ENCODE results near the gene FUNDC2. TPM values are rescaled to one million over a fixed set of nuclear protein-coding genes. Genes with fewer than 3 reads are reported as not detected.
"Not testable (repeated sequence)": the region's sequence is repeated elsewhere in the genome, so short reads cannot be mapped to it uniquely, and the experiment has no call there.

FUNDC2 gene
- total RNA-seq, 4 donors from 2014 or later, result 73.8 to 98.2 (median 95.9) TPM

DNA sequence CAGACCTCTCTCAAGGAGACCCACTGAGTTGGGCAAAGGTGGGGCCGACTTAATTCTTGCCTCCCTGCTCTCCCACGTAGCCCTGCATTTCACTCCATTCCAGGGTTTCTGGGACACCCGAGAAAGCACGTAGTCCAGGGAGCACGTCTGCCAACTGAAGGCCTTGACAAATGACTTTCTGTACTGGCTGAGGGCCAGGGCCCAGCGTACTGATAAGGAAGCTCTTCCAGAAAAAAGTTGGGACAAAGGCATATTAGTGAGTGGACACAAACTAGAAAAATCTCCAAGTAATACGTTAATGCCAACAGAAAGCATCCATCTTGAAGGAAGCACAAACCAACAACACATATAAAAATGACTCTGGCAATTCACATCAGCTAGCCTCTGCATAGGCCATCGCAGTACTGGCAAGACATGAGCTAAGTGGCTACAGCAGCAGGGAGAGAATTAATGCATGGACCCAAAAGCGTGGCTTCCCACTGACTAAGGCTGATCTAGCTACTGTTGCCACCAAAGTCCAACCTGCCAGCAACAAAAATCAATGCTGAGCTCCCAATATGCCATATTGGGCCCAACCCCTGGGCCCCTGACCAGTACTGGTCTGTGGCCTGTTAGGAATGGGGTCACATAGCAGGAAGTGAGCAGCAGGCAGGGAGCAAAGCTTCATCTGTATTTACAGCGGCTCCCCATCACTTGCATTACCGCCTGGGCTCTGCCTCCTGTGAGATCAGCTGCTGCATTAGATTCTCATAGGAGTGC is 19.6 kb upstream of the FUNDC2 start:
- H3K27ac ChIP-seq (replicated peaks in 1 of 4), result peak overlapping the region in 1 of 4 donors; percentile 7
- H3K36me3 ChIP-seq; H3K4me3 ChIP-seq; intact Hi-C loops (cut with DNase I); H3K27me3 ChIP-seq; H3K9me3 ChIP-seq; DNase-seq (ENCODE audit: extremely low spot score): not testable (repeated sequence)
- H3K4me1 ChIP-seq, result peaks cover 4 to 13% (median 5%) of the 10 kb centered on the region in 4 donors
- 52% methylated on average over 9 of the region's 11 CpGs for WGBS

DNA sequence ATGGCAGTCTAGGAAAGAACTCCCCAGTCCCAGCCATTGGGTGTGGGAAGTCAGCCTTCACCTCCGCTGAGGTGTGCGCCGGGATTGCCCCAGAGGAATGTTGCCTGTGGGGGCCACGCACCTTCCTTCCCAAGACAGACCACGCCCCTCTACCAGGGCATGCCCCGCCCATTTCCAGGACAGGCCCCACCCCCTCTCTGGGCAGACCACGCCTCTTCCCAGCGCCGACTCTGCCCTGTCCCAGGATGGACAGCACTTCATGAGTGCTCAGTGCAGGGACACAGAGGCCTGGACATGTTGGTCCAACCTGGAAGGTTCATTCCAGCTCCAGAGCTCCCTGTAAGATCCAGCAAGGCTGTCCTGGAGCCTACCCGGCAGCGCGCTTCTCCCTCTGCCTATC is 18.1 kb upstream of the FUNDC2 start:
- H3K27me3 ChIP-seq; H3K27ac ChIP-seq (replicated peaks in 1 of 4); DNase-seq (ENCODE audit: extremely low spot score); H3K36me3 ChIP-seq; H3K4me3 ChIP-seq; H3K9me3 ChIP-seq; intact Hi-C loops (cut with DNase I): not testable (repeated sequence)
- 94% methylated on average over 3 of the region's 12 CpGs for WGBS
- peaks cover 4 to 13% (median 5%) of the 10 kb centered on the region in 4 donors for H3K4me1 ChIP-seq

DNA sequence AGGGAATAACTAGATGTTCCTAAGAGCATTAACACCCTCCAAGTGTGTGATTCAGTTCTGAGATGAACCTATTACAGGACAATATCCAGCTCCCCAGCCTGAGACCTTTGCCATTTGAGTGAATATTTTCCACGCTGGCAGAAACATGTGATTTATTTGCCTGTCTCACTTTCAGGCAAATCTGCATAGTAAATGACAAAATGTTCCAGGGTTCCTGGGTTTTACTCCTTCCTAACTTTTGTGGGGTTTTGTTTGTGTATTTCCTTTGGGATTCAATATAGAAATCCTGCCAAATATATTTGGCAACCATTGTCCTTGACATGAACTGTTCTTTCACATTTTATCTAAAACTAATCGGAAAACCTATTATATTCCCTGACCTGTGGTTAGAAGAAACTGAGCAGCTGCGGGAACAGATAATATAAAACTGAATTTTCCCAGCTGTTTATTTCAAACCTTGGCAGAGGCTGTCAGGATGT is 16.6 kb upstream of the FUNDC2 start:
- H3K9me3 ChIP-seq, result no peaks in the 10 kb centered on the region
- H3K4me1 ChIP-seq, result peaks cover 4 to 13% (median 5%) of the 10 kb centered on the region in 4 donors
- H3K27ac ChIP-seq (replicated peaks in 1 of 4), result peak overlapping the region; percentile 33 to 57 (median 38)
- H3K27me3 ChIP-seq, result no peaks in the 10 kb centered on the region
- TF ChIP-seq POLR2A (IDR thresholded peaks at IDR 0.05; ENCODE audit: low read depth), result no peak
- no peak for TF ChIP-seq EP300 (IDR thresholded peaks at IDR 0.05)
- TF ChIP-seq, protein P1, sequence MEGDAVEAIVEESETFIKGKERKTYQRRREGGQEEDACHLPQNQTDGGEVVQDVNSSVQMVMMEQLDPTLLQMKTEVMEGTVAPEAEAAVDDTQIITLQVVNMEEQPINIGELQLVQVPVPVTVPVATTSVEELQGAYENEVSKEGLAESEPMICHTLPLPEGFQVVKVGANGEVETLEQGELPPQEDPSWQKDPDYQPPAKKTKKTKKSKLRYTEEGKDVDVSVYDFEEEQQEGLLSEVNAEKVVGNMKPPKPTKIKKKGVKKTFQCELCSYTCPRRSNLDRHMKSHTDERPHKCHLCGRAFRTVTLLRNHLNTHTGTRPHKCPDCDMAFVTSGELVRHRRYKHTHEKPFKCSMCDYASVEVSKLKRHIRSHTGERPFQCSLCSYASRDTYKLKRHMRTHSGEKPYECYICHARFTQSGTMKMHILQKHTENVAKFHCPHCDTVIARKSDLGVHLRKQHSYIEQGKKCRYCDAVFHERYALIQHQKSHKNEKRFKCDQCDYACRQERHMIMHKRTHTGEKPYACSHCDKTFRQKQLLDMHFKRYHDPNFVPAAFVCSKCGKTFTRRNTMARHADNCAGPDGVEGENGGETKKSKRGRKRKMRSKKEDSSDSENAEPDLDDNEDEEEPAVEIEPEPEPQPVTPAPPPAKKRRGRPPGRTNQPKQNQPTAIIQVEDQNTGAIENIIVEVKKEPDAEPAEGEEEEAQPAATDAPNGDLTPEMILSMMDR (IDR thresholded peaks at IDR 0.05), result no peak
- TF ChIP-seq POLR2AphosphoS5 (IDR thresholded peaks at IDR 0.05), result peak in 1 of 2 donors; percentile 28
- no peak overlapping the region for H3K4me3 ChIP-seq
- H3K36me3 ChIP-seq, result no peaks in the 10 kb centered on the region
- WGBS, result 54% methylated on average over 3 of the region's 3 CpGs
- intact Hi-C loops (cut with DNase I), result no loop called here
- DNase-seq (ENCODE audit: extremely low spot score), result no peak

DNA sequence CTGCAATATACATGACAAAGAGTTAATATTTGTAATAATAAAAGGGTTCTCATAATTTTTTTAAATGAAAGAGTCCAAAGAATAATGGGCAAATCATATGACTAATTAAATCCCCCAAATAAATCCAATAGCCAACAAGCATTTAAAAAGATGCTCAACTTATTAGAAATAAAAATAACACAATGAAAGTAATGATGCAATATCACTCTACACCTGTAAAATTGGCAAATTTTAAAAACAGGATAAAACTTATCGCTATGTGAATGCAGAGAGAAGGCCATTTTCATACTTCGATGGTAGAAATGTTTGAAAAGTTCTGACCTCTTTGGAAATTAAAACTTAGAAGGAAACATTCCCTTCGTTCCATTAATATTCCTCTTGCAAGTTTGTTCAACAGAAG is 6.1 kb upstream of the FUNDC2 start:
- Histone ChIP-seq H3K4me1 (no peaks in the 10 kb centered on the region), H3K27ac (replicated peaks in 1 of 4) (no peak overlapping the region), H3K27me3 (no peaks in the 10 kb centered on the region), H3K4me3 (peak overlapping the region in 1 of 4 donors; percentile 24), H3K36me3 (no peaks in the 10 kb centered on the region), H3K9me3 (no peaks in the 10 kb centered on the region)
- 71% methylated on average over 3 of the region's 3 CpGs for WGBS
- intact Hi-C loops (cut with DNase I), result no loop called here
- no peak for DNase-seq (ENCODE audit: extremely low spot score)
- TF ChIP-seq, protein P1 (IDR thresholded peaks at IDR 0.05), result no peak
- TF ChIP-seq POLR2A (IDR thresholded peaks at IDR 0.05; ENCODE audit: low read depth) (no peak), POLR2AphosphoS5 (IDR thresholded peaks at IDR 0.05) (no peak), EP300 (IDR thresholded peaks at IDR 0.05) (no peak)

DNA sequence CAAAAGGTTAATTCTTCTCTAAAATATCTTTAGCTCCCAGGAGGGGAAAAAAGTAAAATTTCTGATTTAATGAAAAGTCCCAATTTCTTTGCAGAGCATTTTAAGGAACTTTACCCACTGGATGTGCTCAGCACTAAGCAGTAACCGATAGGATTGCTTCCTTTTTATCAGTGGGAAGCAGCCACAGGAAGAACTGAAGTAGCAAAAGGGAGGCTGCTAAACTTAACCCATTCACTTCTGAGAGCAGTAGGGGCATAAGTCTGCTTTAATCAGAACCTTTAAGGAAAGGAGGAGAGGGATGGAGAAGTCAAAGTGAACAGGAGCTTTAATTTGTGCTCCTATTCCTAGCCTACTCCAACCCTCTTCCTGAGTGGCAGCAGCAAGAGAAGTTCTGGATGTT is 4.1 kb upstream of the FUNDC2 start, which contains the start of gene F8:
TSS of gene F8 (minus strand) at position 139 of the 400 bp plus-strand sequence. CDS start 171 bp downstream, outside the sequence.
- peaks cover 0 to 5% (median 0%) of the 10 kb centered on the region in 4 donors for H3K4me1 ChIP-seq
- no peaks in the 10 kb centered on the region for H3K9me3 ChIP-seq
- no peak within 1 kb of the TSS for H3K27ac ChIP-seq (replicated peaks in 1 of 4)
- TF ChIP-seq POLR2AphosphoS5 (IDR thresholded peaks at IDR 0.05) (no peak), EP300 (IDR thresholded peaks at IDR 0.05) (no peak)
- TF ChIP-seq, protein P1 (IDR thresholded peaks at IDR 0.05), result no peak
- WGBS, result 33% methylated on average over 1 of the region's 1 CpG
- H3K27me3 ChIP-seq, result no peaks in the 10 kb centered on the region
- peak within 1 kb of the TSS; percentile 2 to 24 (median 20) for H3K4me3 ChIP-seq
- DNase-seq (ENCODE audit: extremely low spot score), result no peak
- intact Hi-C loops (cut with DNase I), result no loop called here
- H3K36me3 ChIP-seq, result no peaks in the 10 kb centered on the region
